ENCODE measurements around the gene KIAA1217.

Gene KIAA1217

DNA sequence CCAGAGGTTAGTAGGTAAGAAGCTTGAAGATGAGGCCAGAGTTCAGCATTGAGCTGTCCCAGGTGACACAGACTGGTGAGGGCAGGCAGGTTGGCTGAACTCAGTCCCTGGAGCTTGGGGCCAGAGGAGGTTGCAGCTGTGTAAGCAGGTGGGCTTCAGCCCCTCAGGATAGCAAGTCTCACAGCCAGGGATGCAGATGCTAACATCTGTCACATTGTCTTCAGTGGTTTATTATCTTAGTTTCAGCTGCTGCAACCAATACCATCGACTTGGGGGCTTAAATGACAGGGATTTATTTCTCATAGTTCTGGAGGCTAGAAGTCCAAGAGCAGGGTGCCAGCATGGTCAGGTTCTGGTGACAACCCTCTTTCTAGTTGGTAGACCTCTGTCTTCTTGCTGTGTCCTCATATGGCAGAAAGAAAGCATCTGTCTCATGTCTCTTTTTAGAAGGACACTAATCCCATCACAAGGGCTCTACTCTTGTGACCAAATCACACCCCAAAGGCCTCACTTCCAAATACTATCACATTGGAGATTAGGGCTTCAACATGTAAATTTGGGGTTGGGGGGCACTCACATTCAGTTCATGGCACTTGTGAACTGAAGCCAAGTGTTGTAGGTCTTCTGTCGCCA lies 146.2 kb downstream of the KIAA1217 start:
- H3K4me1 ChIP-seq (ENCODE audit: insufficient read depth, low read length, severe bottlenecking) = no peaks in the 10 kb centered on the region
- H3K9ac ChIP-seq (ENCODE audit: low read length) = no peak overlapping the region
- H4K20me1 ChIP-seq (ENCODE audit: insufficient read depth, low read length) = no peaks in the 10 kb centered on the region
- H3K27me3 ChIP-seq (ENCODE audit: insufficient read depth, low read length) = no peaks in the 10 kb centered on the region
- no peak overlapping the region for H2AFZ ChIP-seq (ENCODE audit: low read length)
- H3F3A ChIP-seq (ENCODE audit: insufficient read depth, low read length) = no peaks in the 10 kb centered on the region
- H3K79me2 ChIP-seq (ENCODE audit: insufficient read depth, low read length) = no peaks in the 10 kb centered on the region
- no peaks in the 10 kb centered on the region for H3K36me3 ChIP-seq (ENCODE audit: insufficient read depth, low read length)
- H3K27ac ChIP-seq (ENCODE audit: low read depth, low read length, poor library complexity, severe bottlenecking) = no peak overlapping the region
- TF ChIP-seq EZH2 (IDR thresholded peaks at IDR 0.05; ENCODE audit: borderline replicate concordance, low read length) (no peak), CTCF (IDR thresholded peaks at IDR 0.05; ENCODE audit: low read length) (no peak)
- no peaks in the 10 kb centered on the region for H3K9me2 ChIP-seq (ENCODE audit: low read depth, low read length)
- no peak overlapping the region for H3K4me2 ChIP-seq (ENCODE audit: low read length)
- no peak overlapping the region for H3K4me3 ChIP-seq (ENCODE audit: low read depth, low read length, poor library complexity, severe bottlenecking)
- H3K9me3 ChIP-seq (ENCODE audit: low read length) = no peaks in the 10 kb centered on the region

DNA sequence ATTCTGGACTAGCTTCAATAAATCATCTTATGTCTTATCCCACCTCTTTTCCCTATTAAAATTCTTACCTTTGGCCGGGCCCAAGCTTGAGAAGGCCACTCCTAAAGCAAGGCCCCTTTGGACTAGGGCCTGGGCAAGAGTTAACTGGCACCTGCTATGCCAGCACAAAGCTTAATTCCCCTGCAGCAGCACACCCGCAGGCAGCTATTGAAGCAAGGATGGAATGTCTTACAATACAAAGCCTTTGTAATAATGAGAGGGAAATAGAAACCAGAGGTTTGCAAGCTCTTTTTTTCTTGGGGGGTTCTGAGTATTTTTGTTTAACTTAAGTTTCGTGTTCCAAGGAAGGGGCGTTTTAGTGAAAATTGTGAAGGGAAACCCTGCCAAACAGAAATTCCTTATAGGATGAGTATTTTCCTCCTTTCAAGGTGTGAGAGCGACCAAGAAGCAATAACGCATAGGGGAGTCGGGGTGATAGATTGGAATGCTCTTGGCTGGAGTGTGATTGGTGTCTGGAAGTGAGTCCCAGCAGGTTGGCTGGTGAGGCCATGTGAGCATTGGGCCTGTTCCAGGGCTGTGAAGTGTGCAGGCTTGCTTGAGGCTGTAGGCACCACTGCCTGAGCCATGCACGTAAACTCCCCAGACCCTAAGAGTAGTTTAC lies 148.5 kb downstream of the KIAA1217 start:
- no peak overlapping the region for H3K9ac ChIP-seq (ENCODE audit: low read length)
- H3K27ac ChIP-seq (ENCODE audit: low read depth, low read length, poor library complexity, severe bottlenecking) = no peak overlapping the region
- H3K79me2 ChIP-seq (ENCODE audit: insufficient read depth, low read length) = no peaks in the 10 kb centered on the region
- no peaks in the 10 kb centered on the region for H3K36me3 ChIP-seq (ENCODE audit: insufficient read depth, low read length)
- H3K4me1 ChIP-seq (ENCODE audit: insufficient read depth, low read length, severe bottlenecking) = no peaks in the 10 kb centered on the region
- TF ChIP-seq EZH2 (IDR thresholded peaks at IDR 0.05; ENCODE audit: borderline replicate concordance, low read length) (no peak), CTCF (IDR thresholded peaks at IDR 0.05; ENCODE audit: low read length) (no peak)
- H2AFZ ChIP-seq (ENCODE audit: low read length) = no peak overlapping the region
- no peak overlapping the region for H3K4me2 ChIP-seq (ENCODE audit: low read length)
- H3K9me2 ChIP-seq (ENCODE audit: low read depth, low read length) = no peaks in the 10 kb centered on the region
- H3F3A ChIP-seq (ENCODE audit: insufficient read depth, low read length) = no peaks in the 10 kb centered on the region
- H3K9me3 ChIP-seq (ENCODE audit: low read length) = no peaks in the 10 kb centered on the region
- H4K20me1 ChIP-seq (ENCODE audit: insufficient read depth, low read length) = no peaks in the 10 kb centered on the region
- no peak overlapping the region for H3K4me3 ChIP-seq (ENCODE audit: low read depth, low read length, poor library complexity, severe bottlenecking)
- H3K27me3 ChIP-seq (ENCODE audit: insufficient read depth, low read length) = no peaks in the 10 kb centered on the region

- H3K36me3 ChIP-seq (ENCODE audit: insufficient read depth, low read length) = no peaks in the 10 kb centered on the region
- H3K4me3 ChIP-seq (ENCODE audit: low read depth, low read length, poor library complexity, severe bottlenecking) = no peak overlapping the region
- no peaks in the 10 kb centered on the region for H3K9me2 ChIP-seq (ENCODE audit: low read depth, low read length)
- H3K27ac ChIP-seq (ENCODE audit: low read depth, low read length, poor library complexity, severe bottlenecking) = no peak overlapping the region
- no peaks in the 10 kb centered on the region for H3K9me3 ChIP-seq (ENCODE audit: low read length)
- no peaks in the 10 kb centered on the region for H3K27me3 ChIP-seq (ENCODE audit: insufficient read depth, low read length)
- H3K4me2 ChIP-seq (ENCODE audit: low read length) = no peak overlapping the region
- no peaks in the 10 kb centered on the region for H3K79me2 ChIP-seq (ENCODE audit: insufficient read depth, low read length)
- H4K20me1 ChIP-seq (ENCODE audit: insufficient read depth, low read length) = no peaks in the 10 kb centered on the region
- no peaks in the 10 kb centered on the region for H3F3A ChIP-seq (ENCODE audit: insufficient read depth, low read length)
- TF ChIP-seq EZH2 (IDR thresholded peaks at IDR 0.05; ENCODE audit: borderline replicate concordance, low read length) = no peak
- TF ChIP-seq CTCF (IDR thresholded peaks at IDR 0.05; ENCODE audit: low read length) = no peak
- no peaks in the 10 kb centered on the region for H3K4me1 ChIP-seq (ENCODE audit: insufficient read depth, low read length, severe bottlenecking)
- no peak overlapping the region for H3K9ac ChIP-seq (ENCODE audit: low read length)
- no peak overlapping the region for H2AFZ ChIP-seq (ENCODE audit: low read length)
These were observed 149.1 kb downstream of the KIAA1217 start for GRCh38 chr10:24358022-24358421.
